AG08395 (cell line): ENCODE measurements around the gene EFCAB8.
"Not testable (repeated sequence)": the region's sequence is repeated elsewhere in the genome, so short reads cannot be mapped to it uniquely, and the experiment has no call there.

ENCODE experiments used
- DNase-seq: peaks from one replicate; pipeline ENCODE4 v3.0.0; 2012; ENCODE audit warnings: mixed read lengths, low spot score

EFCAB8 gene

DNA sequence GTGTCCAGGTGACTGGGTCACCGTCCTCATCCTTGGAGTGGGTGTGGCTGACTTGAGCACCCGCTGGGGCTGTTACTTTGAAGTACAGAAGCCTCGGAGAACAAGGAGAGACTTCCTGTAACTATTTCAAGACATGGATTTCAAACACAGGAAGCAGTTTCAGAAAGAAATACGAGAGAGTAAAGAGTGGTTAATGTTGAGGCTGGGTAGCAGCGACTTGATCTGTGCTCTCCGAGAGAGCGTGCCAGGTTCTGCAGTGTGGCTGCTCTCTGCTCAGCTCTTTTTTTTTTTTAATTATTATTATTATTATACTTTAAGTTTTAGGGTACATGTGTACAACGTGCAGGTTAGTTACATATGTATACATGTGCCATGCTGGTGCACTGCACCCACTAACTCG is 17.5 kb upstream of the EFCAB8 start:
- no peak for DNase-seq

DNA sequence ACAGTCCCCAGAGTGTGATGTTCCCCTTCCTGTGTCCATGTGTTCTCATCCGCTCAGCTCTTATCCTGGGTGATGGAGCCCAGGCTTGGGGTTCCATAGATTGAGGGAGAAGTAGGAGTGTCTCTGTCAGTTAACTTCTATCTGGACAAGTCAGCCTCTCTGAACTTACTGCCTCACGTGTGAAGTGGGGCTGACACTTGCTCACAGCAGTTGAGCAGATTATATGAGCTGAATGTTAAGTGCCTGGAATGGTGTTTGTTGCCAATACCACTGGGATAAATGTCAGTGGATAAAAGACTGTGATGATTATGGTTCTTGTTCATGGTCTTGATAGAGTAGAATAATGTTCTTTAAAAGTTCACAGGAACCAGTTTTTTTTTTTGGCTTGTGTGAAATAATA is 17.1 kb upstream of the EFCAB8 start:
- no peak for DNase-seq

DNA sequence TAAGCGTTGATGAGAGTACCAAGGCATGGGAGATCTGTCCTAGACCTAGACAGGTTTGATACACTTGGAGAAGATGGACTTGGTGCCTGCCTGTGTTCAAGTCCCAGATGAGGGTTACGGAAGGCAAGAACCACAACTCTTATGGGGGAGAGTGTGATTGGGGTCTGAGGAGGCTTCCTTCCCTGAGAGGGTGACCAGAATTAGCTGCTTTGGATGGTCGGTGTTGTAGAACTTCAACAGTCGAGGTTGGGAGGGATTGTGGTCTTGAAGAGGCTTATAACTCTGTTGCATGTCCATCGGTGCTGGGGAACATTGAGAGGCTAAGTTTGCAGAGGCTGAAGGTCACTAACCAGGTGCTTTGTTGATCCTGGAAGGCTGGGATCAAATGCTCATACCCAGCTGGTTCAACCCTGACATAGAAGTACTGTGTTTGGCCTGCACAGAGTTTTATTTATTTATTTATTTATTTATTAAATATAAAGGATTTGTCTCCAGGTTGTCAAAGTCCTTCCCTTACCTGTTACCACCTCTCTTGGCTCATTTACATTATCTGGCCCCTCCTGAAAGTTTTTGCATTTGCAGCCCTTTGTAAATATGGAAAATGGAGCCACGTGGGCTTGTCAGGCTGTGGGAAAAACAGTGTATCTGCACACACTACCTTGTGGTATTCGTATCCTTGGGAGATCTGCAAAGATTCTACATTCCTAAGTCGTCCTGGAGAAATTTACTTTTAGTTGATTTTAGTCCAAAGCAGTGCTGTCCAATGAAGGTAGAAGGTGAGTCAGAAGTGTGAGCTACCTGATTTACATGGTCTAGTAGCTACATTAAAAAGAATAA is 15.8 kb upstream of the EFCAB8 start:
- DNase-seq = no peak

DNA sequence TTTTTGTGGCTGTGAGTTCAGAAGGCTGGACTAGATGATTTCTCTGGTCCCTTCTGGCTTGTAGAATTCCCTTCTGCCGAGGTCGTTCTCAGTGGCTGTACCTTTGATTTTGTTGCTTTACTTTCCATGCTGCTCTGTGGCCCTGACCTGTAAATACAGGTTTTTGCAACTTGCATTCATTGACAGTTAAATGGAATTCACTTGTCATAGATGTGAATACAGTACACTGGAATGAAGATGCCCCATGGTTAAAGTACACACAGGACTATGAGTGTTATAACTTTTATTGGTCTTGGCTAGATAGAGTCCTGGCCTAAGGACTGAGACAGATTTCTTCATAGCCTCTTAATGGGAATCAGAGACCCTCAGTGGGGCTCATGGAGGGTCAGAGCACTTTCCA is 12.9 kb upstream of the EFCAB8 start:
- DNase-seq = no peak

DNA sequence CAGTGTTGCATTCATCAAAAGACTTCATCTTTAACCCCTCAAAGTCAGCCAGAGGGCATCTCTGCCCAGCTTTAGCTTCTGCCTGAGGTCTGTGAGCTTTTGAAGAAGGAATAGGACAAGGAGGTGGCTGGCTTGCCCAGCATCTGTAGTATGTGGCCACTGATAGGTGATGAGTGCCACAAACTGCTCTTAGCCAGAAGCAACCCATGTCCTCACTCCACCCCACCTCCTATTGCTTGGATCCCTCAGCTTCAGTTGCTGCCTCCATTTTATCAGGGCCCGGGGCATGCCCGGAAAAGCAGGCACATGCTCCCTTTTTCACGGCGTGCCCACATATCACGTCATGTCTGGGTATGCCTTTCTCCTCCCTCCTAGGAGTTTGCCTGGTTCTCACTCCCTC is 11.9 kb upstream of the EFCAB8 start:
- no peak for DNase-seq

DNA sequence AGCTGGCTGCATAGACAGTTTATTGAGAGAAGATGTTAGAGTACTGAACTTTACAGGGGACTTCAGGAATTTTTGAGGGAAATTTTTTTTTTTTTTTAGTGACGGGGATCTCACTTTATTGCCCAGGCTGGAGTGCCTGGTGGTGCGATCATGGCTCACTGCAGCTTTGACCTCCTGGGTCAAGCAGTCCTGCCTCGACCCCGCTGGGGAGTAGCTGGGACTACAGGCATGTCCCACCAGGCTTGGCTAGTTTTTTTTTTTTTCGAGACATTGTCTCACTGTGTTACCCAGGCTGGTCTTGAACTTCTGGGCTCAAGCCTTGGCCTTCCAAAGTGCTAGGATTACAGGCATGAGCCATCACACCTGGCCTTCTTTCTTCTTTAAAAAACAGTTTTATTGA is 10.8 kb upstream of the EFCAB8 start:
- no peak for DNase-seq

DNA sequence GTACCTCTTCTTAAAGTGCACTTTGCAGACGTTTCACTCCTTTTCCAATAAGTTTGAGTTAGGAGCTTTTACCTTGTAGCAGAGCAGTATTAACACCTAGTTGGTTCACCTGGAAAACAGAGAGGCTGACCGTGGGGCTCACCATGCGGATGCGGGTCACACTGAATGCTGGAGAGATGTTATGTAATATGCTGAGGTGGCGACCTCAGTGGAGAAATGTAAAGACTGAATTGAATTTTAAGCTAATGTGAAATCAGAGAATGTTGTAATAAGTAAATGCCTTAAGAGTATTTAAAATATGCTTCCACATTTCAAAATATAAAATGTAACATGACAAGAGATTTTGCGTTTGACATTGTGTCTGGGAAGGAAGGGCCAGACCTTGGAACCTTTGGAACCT is 9.9 kb upstream of the EFCAB8 start:
- DNase-seq = no peak

DNA sequence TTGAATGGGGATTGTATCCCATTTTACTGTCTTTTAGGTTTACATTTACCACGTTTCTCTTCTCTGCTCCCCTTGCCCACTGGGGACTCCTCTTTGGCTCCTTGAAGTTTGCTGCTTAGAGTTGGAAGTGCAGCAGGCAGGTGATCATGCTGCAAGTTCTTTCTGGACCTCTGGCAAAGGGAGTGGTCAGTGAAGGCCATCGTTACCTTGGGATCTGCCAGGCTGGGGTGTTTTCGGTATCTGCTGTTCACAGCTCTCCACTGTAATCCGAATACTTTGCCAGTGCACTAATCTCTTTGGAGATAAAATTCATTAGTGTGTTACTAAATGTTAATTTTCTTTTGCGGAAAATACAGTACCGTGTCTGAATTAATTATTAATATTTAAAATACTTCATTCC is 9.1 kb upstream of the EFCAB8 start:
- DNase-seq = no peak

DNA sequence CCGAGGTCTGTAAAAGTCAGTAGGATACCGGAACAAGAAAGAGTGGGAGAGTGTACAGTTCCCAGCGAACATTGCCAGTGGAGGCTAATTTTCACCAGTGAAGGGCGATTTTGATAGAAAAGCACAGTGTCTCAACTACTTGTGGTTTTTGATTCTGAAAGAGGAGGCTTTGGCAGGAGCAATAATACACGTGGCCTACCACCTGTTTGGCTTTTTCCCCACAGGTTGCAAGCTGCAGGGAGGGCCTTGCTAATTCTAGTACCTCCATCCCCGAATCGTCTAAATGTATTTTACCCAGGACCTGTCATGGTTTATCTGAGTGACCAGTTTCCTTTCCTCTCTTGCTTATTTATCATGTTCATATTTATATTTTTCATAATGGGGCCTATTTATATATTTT is 3.3 kb upstream of the EFCAB8 start:
- DNase-seq = no peak

DNA sequence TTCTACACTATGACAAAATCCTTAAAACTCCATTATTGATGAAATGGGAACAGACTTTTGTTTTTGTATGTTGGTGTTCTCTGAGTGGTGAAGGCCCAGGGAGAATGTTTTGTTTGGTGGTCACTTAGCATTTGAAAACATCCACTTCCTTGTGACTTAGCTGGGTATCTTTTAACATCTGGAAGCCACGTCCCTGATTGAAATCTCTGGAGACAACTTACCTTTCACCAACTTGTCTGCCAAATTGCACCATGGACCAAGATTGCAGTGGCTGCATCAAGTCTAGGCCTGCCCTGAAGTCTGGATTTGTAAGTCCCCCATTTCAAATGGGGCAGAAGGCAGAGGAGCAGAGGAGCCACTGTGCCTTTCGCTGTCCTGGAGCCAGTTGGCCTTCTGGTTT is 534 bp upstream of the EFCAB8 start:
- DNase-seq = no peak

DNA sequence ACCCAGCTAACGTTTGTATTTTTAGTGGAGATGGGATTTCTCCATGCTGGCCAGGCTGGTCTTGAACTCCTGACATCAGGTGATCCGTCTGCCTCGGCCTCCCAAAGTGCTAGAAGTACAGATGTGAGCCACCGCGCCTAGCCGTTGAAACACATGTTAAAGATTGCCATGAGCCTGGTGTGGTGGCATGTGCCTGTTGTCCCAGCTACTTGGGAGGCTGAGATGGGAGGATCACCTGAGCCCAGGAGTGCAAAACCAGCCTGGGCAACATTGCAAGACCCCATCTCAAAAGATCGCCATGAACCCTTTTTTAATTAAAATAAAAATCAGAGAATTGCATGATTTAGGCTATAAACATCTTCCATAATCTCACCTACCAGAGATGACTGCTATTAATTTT is 2.7 kb downstream of the EFCAB8 start:
- DNase-seq = no peak

DNA sequence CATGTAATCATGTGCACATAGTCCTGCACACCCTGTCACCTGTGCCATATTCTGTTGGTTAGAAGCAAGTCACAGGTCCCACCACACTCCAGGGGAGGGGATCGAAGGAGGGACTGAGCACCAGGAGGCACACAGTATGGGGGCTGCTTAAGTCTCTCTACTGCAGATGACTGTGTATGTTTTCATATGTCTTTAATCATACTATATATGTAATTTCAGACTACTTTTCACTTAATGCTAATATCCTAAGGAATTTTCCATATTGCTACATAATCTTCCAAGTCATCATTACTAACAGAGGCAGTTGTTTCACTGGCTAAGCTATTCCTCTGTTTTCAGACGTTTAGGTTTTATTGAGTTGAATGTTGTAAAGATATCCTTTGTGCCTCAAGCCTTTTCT is 10.8 kb downstream of the EFCAB8 start:
- no peak for DNase-seq

DNA sequence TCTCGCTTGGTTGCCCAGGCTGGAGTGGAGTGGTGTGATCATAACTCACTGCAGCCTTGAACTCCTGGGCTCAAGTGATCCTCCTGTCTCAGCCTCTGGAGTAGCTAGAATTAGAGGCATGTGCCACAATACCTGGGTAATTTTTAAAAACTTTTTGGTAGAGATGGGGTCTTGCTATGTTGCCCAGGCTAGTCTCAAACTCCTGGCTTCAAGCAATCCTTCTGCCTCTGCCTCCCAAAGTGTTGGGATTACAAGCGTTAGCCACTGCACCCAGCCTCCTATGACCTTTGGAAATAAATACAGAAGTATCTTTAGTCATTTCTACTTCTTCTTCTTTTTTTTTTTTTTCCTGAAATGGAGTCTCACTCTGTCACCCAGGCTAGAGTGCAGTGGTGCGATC is 11.8 kb downstream of the EFCAB8 start:
- not testable (repeated sequence) for DNase-seq

DNA sequence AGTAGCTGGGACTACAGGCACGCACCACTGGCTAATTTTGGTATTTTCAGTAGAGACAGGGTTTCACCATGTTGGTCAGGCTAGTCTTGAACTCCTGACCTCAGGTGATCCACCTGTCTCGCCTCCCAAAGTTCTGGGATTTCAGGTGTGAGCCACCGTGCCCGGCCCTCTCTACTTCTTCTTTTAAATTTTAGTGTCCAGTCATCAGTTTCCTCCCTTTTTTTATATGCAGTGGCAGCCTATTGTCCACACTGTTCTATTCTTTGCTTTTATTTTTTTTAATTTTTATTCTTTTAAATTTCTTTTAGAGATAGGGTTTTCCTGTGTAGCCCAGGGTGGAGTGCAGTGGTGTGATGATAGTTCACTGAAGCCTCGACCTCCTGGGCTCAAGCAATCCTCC is 12.3 kb downstream of the EFCAB8 start:
- no peak for DNase-seq

DNA sequence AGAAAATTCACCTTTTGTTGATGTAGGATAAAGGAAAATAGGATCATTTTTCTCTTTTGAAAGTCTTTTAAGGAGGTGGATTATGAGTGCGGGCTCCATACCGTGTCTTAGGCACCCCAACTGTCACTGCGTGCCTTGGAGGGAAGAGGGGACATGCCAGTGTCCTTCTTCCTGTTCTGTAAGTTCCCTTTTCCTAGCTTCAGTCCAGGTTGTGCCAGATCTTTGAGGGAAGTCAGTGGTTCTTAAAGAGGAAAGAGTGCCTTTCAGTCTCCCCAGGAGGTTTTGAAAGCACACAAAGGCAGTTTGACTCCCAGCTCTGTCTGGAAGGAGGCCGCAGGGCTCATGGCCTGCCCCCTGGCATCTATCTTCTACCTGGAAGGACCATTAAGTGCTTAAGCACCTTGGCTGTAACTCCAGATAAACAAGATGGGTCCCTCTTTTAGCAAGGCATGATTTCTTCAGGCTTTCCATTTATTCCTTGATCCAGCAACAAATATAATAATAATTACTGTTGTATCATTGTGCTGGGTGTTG is 13.0 kb downstream of the EFCAB8 start:
- DNase-seq = no peak

DNA sequence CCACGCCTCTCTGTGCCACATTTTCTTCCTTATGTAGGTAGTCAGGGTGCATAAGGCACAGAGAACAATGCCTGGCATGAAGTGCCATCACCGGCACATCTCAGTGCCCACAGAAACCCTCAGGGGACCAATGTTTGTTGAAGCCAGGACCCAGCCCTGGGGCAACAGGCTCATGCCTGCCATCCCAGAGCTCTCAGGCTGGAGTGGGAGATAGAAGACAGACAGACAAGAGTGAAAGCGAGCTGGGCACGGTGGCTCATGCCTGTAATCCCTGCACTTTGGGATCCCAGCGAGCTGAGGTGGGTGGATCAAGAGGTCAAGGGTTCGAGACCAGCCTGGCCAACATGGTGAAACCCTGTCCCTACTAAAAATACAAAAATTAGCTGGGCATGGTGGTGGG is 13.5 kb downstream of the EFCAB8 start:
- no peak for DNase-seq

DNA sequence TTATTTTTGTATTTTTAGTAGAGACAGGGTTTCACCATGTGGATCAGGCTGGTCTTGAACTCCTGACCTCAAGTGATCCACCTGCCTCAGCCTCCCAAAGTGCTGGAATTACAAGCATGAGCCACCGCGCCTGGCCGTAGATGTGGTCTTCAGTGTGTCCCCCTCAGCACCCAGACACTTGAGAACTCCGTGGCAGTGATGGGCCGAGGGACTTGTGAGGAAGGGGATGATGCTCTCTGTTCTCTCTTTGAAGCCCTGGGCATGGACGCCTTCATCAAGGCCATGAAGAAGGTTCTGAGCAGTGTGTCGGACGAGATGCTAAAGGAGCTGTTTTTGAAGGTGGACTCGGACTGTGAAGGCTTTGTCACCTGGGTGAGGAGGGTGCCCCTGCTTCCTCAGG is 16.9 kb downstream of the EFCAB8 start:
- no peak for DNase-seq

DNA sequence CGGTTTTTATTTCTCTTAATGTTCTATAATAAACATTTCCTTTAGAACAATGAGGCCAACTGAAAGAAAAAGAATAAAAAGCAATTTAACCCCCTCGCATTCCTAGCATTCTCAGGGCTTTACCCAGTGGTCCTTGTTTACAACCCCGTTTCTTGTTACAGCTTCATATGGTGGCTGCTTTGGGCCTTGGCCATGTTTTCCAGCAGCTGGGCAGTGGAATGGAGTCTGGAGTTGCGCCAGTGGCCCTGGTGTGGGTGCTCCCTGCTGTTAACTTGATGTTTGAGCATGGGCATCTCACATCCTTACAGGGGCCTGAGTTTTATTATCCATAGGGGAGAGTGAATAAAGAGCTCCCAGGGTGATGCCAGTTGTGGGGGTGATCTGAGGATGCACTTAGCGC is 18.8 kb downstream of the EFCAB8 start:
- no peak for DNase-seq

DNA sequence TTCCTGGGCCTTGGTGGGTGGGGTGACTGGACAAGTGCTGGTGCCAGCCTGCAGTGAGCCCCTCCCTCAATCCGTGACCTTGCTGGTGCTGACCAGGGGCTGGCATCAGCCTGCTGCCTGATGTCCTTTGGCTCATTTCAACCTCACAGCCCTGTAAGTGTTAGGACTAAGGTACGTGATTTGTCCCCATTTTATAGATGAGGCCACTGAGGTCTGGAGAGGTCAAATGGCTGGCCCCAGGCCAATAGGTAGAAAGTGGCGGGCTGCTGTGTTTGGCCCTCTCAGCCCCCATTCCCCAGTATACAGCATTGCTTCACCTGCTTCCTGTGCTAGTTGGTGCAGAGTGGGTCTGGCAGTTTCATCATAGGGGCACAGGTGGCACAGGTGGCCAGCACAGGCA is 20.1 kb downstream of the EFCAB8 start:
- DNase-seq = no peak

DNA sequence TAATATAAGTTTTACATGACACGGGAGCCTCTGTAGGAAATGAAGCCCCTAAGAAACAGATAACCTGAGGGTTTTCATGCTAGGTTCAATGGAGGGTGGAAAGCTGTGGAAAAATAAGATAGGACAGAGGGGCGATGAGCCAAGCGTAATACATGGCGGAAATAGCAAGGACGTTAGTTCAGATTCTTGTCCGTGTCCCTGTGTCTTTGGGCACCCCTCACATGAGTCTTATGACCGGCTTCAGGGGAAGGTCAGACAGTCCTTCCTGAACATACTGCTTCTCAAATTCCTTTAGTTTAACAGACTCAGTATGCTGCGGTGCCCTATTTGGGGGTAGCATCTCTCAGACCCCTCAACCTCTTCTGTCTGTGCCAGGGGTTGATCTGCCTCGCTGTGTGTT is 20.8 kb downstream of the EFCAB8 start:
- no peak for DNase-seq

DNA sequence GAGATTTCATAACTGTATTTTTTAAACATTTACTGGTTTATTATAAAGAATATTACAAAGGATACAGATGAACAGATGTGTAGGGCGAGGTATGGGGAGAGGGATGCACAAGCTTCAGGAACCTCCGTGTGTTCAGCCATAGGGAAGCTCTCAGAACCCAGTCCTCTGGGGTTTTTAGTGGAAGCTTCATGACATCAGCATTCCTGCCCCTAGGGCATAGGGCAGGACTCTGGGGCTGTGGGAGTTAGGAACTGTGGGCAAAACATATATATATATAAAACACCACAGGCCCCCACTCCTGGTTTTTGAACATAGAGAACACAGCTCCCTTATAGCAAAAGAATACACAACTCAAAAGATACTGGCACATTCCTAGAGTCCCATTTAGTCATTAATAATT is 21.9 kb downstream of the EFCAB8 start:
- no peak for DNase-seq

DNA sequence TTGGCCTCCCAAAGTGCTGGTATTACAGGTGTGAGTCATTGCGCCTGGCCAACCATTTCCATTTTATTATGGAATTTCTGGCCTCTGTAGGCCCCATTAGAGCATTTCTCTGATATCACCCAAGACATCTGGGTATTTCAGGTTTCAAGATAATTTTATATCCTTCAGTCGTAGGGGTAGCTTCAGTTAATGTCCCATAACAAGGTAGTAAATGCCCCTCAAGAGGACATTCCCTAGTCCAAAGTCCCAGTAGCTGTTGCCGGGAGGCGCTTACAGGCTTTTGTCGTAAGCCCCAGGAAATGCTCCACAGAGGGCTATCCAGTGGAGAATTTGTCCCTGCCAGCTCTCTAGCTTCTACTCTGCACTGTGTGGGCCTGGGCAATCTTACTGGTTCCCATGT is 24.4 kb downstream of the EFCAB8 start:
- DNase-seq = no peak

DNA sequence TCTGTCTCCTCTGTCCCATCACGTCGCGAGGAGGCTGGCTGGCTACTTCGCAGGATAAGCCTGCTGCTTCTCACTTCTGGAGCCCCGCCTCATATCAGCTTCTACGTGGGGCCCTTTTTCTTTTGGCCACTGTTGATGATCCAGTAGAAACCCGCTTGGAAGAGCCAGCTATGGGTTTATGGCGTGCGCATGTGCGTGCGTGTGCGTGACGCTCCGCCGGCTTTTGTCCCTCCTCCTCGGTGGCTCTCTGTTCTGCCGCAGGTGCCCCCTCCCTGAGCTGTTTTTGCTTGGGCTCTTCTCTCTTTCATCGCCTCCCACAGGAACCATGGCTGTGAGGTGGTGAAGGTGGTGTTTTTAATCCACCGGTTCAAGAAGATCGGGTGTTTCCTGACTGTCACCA is 26.5 kb downstream of the EFCAB8 start:
- DNase-seq = no peak

DNA sequence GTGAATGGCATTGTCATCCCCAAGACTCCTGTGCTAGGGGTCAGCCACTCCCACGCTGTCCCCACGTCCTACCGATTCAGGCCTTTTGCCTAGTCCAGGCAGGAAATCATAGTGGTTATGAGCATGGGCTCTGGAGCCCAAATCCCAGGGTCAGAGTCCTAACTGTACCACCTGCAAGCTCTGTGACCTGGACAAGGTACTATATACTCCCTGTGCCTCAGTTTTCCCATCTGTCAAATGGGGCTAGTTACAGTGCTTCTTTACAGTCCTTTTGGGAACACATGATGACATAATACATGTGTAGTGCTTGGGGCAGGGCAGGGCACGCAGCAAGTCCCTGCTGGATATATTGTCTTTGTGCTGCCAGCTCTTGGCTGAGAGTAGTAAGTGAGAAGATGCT is 27.2 kb downstream of the EFCAB8 start:
- no peak for DNase-seq
